GM03348 (cell line): ENCODE results near the gene HES5.
"Not testable (repeated sequence)": the region's sequence is repeated elsewhere in the genome, so short reads cannot be mapped to it uniquely, and the experiment has no call there.

Experiments used
- DNase-seq: peaks from one replicate; pipeline ENCODE4 v3.0.0; 2012; ENCODE audit warnings: low spot score

HES5 gene, protein sequence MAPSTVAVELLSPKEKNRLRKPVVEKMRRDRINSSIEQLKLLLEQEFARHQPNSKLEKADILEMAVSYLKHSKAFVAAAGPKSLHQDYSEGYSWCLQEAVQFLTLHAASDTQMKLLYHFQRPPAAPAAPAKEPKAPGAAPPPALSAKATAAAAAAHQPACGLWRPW

DNA sequence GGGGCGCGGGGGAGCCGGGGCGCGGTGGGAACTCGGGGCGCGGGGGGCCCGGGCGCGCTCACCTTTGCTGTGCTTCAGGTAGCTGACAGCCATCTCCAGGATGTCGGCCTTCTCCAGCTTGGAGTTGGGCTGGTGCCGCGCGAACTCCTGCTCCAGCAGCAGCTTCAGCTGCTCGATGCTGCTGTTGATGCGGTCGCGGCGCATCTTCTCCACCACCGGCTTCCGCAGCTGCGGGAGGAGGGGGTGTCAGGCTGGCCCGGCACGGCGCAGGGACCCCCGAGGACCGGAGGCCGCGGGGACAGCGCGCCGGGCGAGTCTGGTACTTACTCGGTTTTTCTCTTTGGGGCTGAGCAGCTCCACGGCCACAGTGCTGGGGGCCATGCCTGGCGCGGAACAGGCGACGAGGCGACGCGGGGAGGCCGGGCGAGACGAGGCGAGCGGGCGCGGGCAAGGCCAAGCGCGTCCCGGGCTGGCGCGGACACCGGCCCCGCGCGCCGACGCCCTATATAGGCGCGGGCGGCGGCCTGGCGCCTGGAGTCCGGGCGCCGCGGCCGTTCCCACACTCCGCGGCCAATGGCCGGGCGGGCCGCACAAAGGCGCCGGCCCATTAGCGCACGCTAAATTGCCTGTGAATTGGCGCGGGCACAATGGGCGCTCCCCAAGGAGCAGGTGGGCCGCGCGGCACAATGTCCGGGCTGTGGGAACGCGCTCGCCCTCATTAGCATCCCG lies at the start of gene HES5:
Gene HES5 (minus strand): TSS at position 480 of the 729 bp plus-strand sequence. CDS start 99 bp downstream, at position 381.
- DNase-seq = peak; percentile 53

DNA sequence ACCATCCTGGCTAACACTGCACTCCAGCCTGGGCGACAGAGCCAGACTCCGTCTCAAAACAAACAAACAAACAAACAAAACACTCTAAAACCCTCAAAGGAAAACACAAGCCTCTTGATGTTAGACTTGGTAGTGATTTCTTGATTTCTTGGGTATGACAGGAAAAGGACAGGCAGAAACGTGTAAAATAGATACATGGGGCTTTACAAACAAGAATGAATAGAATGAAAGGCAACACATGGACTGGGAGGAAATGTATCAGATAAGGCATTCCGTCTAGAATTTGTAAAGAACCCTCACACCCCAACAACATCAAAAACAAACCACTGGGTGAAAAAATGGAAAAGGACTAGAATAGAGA lies 48.7 kb upstream of the HES5 start:
- DNase-seq = no peak

DNA sequence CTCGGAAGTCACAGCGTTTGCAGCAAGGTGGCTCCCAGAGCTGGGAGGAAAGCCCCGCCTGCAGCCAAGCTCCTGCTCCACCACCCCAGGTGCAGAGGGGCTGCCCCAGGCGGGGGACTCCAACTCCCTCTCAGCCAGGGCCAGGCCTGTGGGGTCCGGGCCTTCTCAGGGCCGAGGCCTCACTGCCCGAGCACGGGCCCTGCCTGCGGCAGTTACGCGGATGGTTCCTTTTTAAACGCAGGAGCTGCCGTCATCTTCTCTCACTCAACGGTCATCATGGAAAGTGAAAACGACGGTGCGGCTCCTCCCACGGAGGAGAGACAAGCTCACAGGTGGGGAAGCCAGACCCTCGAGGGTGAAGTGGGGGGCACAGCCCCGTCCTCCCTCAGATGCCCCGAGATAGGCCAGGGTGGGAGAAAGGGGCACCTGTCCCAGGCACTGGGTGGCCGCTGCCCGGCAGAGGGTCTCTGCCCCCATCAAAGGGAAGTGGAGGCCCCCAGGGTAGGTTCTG lies 47.6 kb upstream of the HES5 start:
- DNase-seq = not testable (repeated sequence)

DNA sequence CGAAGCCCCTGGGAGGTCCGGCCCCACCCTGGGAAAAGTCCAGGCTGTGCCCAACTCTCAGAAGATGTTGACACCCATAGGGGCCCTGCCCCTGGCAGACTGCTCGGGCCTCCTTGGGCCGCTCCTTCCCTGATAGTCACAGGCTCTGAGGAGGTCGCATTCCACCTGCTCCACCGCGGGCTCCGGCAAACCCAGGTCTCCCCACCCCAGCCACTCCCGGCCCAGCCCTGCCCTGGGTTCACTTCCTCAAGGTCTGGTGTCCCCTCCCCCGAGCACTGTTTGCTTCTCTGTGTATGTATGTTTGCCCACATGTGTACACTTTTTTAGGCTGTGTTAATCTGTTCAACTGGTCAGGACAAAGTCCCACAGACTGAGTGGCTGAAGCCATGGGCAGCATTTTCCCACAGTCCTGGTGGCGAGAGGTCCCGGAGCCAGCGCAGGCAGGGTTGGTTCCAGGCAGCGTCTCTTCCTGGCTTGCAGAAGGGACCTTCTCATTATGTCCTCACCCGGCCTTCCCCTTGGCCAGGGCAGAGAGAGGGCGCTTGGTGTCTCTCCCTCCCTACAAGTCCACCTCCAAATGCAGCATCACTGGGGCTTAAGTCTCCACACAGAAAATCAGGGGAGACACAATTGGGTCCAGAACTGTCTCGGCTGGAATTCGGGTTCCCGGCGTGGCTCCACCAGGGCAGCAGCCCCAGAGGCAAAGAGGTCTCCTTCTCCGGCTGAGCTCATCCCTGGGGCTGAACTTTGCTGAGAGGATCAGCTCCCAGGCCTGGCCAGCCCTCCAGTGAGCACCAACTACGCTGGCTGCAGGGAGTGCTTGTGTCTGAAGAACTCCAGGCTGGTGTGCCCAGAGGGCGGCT lies 46.0 kb upstream of the HES5 start:
- no peak for DNase-seq

DNA sequence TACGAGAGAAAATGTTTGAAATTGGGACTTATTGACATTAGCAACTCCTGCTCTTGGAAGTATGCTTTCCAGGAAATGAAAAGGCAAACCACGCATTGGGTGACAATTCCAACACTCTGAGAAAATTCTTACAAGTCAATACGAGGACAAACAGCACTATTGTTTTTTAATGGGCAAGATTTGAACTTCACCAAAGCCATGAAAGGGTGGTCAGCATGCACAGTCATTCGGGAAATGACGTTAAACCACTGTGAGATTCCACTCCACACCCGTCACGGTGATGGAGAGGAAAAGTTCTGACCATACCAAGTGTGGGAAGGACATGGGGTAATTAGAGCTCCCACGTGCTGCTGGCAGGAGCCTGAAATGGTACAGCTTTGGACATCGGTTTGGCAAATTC lies 44.3 kb upstream of the HES5 start:
- no peak for DNase-seq

DNA sequence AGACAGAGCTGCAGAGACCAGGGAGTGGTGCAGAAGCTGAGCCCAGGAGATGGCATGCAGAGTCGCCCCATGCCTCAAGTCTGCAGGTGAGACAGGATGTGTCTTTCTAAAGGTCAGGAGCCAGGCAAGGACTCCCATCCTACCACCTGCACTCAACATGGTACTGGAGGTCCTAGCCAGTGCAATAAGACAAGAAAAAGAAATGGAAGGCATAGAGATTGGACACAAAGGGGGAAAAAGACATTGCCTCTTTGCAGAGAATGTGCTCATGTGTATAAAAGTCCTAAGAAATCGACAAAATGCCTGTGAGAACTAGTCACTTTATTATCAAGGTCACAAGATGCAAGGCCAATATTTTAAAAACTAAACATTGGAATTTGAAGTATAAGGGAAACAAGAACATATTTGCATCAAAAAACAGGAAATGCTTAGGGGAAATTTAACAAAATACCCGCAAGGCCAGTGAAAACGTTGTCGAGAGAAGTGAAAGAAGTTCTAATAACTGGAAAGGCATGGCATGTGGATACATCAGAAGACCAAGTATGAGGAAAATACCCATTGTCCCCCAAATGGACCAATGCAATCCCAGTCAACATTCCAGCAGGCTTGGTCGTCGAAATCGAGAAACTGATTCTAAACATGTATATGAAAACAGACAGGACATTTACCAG lies 43.3 kb upstream of the HES5 start:
- DNase-seq = no peak

DNA sequence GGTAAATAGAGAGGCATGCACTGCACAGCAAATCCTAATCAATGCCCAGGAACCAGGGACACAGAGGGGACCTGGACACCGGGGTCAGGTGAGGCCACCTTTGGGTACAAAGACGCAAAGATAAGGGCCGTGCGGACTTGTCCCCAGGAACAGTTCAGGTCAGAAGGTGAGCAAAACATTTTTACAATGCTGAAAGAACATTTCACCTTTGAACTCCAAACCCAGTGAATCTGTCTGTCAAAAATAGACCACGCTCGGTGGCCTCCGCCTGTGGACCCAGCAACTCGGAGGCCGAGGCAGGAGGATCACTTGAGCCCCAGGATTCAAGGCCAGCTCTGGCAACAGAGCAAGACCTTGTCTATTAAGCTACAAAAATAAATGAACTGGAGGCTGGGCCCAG lies 41.3 kb upstream of the HES5 start:
- no peak for DNase-seq

DNA sequence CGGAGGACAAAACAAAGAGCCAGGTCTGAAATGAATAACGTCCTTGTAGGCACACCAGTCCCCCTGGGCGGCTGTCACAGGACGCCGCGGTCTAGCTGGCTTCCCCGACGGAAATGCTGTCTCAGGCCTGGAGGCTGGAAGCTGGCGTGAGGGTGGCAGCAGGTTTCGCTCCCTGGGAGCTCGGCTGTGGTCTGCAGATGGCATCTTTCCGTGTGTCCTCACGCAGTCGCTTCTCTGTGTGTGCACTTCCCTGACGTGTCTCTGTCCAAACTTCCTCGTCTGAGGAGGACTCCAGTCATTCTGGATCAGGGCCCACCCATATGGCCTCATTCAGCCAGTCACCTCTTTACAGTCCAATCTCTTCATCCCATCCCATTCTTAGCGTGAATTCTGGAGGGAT lies 40.3 kb upstream of the HES5 start:
- no peak for DNase-seq

DNA sequence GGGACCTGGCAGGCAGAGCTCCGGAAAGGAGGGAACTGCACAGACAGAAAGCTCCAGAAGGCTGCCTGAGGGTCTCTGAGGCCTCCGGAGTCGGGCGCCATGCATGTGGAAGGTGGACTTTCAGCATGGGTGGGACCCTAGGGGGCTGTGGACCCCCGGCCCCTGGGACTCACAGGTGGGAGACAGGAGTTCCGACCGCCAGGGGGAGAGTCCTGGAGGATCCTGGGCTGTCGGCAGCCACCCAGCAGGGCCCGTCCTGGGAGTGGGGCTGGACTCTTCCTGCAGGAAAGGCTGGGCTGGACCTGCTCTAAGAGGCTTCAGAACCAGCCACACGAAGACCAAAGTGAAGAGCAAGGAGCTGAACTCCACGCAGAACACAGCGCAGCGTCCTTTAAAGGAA lies 39.6 kb upstream of the HES5 start:
- not testable (repeated sequence) for DNase-seq

DNA sequence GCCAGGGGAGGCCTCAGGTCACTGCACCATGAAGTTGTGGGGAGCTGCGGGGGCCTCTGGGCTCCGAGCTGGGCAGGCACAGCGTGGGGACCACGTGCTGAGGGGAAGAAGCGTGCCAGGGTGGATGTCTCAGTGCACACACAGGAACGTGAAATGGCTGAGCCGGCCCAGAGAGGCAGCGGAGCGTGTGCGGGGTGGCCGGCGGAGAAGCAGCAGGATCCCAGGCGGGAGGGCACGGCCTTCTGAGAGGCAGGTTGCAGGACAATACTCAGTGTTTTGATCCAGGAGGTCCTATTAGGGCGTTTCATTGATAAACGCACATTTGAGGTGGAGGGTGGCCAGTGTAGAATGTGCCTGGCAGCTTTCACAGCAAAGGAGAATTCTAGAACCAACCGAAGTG lies 39.0 kb upstream of the HES5 start:
- DNase-seq = no peak

DNA sequence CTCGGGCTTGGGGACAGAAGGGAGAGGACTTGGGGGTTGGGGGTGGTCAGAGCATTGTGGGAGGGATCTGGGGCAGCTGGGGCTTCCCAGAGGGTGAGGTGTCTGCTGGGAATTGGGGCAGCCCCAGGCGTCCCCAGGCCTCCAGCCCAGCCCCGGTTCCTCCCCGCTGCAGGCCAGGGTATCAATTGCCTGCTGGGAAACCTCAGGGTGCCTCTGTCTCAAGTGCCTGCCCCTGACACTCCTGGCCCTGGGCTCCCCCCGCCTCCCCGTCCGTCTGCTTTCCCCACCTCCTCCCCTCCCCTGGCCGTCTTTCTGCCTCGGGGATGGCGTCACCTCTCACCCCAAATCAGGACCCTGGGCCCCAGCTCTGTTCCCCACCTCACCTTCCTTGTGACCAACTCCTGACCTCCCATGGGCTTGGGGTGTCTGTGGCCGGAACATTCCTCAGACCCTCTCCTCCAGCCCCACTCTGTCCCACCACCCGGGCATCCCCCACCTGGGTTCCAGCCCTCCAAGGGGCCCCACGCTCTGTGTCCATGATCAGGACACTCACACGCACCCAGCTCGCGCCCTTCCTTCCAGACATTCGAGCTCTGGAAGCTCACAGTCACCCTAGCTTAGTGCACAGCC lies 38.2 kb upstream of the HES5 start:
- not testable (repeated sequence) for DNase-seq

DNA sequence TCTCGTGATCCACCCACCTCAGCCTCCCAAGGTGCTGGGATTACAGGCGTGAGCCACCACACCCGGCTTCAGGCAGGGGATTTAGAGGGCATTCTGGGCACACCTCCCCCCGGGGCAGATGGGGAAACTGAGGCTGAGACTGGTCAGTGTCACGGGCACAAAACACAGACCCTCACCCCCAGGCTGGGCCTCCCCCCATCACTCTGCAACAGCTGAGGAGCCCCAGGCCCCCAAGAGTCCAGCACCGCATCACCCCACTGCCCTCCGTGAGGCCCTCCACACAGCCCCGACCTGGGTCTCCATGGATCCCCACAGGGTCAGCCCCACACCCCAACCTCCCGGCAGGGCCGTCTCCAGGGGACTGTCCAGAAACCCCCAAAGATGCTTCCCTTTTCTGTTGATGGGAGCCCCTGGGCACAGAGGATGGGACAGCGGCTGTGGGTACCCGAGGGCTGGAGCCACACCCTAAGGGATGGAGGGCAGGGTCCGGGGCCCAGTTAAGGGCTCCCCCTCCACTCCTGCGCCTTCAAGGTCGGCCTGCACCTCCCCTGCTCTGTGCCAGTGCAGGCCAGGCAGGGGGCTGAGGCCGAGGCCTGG lies 37.1 kb upstream of the HES5 start:
- DNase-seq = no peak

DNA sequence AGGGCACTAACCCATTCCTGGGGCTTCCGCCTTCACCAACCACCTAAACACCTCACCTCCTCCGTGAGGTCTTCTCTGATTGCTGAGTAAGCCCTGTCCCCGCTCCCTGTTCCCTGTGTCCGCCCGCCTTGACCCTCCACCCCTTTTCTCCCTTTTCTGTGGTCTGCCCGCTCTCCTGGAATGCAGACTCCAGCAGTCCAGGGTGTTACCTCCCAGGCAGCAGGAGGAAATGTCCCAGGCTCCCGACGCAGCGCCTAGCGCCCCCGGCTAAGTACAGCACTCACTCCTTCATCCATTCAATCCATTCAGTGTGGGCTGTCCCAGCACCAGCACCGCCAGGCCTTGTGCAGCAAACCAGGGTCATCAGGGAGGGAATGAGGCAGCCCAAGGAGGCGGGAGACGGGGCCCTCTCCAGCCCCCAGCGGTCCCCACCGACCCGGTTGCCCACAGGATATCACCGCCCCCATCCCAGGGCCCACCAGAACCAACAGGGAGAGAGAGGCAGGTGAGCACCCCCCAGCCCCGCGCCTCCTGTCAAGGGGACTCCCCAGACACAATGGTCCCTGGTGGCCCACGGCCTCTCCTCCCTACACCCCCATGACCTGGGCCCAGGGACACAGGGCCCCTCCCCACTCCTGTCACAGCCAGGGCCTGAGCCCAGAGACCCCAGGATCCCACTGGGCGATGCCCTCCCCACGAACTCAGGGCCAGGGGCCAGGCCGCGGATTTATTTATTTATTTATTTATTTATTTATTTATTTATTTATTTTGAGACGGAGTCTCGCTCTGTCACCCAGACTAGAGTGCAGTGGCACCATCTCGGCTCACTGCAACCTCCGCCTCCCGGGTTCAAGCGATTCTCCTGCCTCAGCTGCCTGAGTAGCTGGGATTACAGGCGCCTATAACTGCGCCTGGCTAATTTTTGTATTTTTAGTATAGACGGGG lies 36.3 kb upstream of the HES5 start:
- no peak for DNase-seq

DNA sequence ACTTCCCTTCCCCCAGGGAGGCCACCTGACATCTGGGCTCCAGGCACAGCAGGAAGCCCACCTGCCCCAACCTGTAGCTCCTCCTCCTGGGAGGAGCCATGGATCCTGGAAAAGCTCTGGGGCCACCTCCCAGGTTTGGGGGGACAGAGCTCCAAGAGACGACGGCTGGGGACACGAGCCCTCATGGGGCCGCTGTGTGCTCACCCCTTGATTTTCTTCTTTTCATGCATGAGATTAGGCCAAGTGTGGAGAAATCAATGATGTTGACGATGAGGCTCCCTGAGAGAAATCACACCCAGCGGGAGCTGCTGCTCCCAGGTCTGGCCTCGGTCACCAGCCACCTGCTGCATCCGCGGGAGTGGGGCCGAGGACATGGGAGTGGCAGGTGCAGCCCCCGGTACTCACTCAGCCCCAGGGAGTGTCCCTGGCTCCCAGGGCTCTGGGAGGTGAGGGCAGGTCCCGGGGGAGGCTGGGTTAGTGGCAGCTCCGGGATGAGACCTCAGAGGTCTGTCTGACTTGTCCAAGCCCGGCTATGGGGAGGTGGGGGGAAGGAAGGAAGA lies 34.8 kb upstream of the HES5 start:
- no peak for DNase-seq

DNA sequence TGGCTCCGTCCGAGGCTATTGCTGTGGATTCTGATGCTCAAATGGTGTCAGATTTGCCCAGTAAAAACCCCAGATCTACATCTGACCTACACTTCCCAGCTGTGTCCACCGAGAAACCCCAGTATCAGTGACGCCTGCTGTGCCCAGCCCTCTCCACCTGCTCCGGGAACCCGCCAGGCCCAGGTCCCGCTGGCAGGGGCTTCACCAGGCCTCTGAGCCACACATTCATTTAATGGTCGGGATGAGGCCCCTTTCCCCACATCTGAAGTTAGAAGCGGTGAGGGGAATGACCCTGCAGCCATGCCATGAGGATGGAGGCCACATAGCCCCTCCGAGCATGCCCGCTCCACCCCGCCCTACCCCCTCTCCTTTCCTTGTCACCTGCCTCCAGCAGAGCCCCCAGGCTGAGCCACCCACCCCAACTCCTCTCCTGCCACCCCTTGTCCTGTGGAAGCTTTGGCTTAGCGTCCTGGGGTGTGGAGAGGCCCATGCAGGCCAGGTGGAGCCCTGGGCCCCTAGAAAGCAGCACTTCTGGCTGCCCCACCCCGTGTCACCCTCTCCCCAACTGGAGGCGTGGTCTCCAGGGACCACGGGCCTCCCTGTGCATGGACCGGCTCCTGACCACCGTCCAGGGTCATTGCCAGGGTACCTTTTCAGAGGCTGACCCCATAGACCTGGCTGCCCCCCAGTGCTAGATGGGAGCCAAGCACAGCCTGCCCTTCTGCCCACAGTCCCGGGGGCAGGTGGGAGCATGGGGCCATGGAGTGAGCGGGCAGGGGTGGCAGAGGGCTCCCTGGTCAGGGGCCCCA lies 34.1 kb upstream of the HES5 start:
- no peak for DNase-seq

DNA sequence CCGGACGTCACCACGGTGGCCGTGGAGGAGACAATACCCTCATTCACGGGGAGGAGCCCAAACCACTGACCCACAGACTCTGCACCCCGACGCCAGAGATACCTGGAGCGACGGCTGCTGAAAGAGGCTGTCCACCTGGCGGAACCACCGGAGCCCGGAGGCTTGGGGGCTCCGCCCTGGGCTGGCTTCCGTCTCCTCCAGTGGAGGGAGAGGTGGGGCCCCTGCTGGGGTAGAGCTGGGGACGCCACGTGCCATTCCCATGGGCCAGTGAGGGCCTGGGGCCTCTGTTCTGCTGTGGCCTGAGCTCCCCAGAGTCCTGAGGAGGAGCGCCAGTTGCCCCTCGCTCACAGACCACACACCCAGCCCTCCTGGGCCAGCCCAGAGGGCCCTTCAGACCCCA lies 33.1 kb upstream of the HES5 start:
- DNase-seq = no peak

DNA sequence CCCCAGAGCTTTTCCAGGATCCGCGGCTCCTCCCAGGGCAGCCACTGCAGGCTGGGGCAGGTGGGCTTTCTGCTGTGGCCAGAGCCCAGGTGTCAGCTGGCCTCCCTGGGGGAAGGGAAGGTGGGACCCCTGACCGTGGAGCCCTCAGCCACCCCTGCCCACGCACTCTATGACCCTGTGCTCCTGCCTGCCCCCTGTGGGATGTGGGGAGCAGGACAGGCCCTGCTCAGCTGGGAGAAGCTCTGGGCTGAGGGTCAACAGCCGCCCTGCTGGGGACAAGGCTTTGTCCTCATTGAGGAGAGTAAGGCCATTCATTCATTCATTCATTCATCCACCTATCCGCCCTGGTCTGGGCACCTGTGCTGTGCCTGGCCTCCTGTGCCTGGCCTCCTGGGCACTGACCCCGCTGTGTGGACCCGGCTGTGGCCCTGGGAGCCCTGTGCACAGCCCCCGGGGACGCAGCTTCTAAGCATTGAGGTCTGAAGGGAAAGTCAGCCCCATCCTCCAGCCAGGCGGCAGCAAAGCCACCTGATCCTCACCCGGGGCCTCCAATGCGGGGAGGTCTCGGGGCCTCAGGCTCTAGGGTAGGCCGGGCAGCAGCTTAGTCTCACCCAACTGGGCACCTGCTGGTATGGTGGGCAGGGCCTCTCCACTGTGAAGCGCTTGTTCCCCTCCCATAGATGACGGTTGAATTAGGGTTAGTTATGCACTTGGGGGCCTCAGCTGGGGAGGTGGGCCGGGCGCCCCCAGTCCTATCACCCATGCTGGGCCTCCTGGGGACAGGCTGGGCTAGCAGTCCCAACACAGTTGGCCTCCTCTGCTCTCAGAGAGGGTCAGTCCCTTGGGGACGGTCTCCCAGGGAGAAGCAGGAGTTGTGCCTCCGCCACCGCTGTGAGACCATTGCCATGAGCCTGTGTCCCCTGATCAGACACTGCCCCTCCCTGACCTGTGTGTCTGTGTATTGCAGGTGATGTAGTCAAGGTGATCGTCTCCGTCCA lies 32.1 kb upstream of the HES5 start:
- DNase-seq = peak; percentile 45

DNA sequence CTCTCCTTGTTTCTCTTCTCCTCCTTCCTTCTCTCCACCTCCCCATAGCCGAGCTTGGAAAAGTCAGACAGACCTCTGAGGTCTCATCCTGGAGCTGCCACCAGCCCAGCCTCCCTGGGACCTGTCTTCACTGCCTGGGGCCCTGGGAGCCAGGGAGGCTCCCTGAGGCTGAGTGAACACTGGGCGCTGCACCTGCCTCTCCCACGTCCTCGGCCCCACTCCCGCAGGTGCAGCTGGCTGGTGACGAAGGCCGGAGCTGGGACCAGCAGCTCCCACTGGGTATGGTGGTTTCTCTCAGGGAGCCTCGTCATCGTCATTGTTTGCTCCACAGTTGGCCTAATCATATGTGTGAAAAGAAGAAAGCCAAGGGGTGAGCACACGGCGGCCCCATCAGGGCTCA lies 31.4 kb upstream of the HES5 start:
- no peak for DNase-seq
